GM19463 (cell line): Measurements from ENCODE around the gene WDR55.
"Not testable (repeated sequence)": the region's sequence is repeated elsewhere in the genome, so short reads cannot be mapped to it uniquely, and the experiment has no call there.

Experiments used
- ATAC-seq: cut with Tn5 transposase; IDR thresholded peaks from one replicate; pipeline ENCODE4 v1.9.1; 2021; ENCODE audit warnings: mild to moderate bottlenecking, moderate library complexity; ENCODE audit not compliant: unreplicated experiment

Gene WDR55, protein sequence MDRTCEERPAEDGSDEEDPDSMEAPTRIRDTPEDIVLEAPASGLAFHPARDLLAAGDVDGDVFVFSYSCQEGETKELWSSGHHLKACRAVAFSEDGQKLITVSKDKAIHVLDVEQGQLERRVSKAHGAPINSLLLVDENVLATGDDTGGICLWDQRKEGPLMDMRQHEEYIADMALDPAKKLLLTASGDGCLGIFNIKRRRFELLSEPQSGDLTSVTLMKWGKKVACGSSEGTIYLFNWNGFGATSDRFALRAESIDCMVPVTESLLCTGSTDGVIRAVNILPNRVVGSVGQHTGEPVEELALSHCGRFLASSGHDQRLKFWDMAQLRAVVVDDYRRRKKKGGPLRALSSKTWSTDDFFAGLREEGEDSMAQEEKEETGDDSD

DNA sequence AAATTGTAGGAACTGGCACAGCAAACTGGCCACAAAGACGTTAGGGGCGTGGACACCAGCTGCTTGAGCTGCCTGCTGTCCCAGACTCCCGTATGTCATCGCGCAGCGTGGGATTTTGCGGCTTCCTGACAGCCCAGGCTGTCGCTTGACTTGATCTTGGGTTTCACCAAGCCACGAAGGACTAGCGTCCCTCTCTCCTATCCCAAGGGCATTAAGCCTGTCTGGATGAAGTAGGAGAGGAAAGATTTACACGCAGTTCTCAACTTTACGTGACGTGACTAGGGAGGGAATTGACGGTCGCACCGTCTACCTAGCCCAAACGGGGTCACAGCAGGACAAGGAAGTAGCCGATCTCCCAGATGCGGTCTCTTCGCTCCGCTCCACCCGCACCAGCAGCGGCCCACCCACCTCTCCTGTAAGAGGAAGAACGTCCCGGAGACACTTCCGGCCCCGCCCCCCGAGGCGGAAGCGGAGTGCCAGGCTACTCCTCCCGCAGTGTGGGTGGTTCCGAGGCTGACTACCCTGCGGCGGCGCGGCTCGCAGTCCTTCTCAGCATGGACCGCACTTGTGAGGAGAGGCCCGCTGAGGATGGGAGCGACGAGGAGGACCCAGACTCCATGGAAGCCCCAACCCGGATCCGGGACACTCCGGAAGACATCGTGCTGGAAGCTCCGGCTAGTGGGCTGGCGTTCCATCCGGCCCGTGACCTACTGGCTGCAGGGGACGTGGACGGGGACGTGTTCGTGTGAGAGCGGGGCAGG lies at the start of gene WDR55:
WDR55 (plus strand) TSS at position 546 of the 761 bp plus-strand sequence; CDS start at position 555, 9 bp downstream.
- ATAC-seq: peak; percentile 99

DNA sequence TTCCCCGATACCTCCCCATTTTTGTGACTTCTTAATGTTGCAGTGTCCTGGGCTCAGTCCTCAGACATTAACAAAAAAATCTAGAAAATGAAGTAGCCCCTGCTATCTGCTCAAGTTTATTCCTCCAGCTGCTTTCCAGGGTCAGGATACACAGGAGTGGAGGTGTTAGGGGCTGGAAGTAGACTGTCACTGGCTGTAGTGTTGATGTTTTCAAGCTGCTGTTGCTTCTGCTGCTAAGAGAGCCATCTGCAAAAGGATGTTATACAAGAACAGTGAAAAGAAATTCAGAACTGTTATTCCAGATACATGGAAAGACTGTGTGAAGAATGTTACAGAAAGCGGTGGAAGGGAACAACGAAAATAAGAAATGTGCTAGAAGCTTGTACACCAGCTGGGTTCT lies 42.4 kb upstream of the WDR55 start:
- ATAC-seq: no peak

DNA sequence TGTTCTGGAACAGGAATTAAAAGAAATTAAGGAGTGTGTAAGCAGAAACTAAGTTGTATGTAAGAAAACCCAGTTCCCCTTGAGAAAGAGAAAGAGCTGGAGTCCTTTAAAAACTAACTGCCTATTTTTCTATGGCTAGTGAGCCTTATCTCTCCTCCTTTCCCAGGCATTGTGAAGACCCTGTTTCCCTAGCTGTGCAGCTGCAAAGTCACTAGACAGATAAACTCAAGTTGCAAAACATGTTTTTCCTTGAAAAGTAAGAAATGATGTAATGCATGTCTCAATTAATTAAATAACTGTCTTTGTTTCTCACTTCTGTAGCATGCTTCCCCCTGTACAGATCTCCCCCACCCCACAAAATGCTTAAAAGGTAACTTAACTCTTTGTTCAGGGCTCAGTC lies 41.6 kb upstream of the WDR55 start:
- not testable (repeated sequence) for ATAC-seq

DNA sequence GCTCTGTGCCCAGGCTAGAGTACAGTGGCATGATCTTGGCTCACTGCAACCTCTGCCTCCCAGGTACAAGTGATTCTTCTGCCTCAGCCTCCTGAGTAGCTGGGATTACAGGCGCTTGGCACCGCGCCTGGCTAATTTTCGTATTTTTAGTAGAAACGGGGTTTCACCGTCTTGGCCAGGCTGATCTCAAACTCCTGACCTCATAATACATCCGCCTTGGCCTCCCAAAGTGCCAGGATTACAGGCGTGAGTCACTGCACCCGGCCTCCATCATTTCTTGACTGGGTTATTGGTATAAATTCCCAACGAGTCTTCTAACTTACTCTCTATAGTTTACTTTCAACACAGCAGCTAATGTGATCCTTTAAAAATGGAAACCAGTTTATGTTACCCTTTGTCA lies 39.8 kb upstream of the WDR55 start:
- ATAC-seq: not testable (repeated sequence)

DNA sequence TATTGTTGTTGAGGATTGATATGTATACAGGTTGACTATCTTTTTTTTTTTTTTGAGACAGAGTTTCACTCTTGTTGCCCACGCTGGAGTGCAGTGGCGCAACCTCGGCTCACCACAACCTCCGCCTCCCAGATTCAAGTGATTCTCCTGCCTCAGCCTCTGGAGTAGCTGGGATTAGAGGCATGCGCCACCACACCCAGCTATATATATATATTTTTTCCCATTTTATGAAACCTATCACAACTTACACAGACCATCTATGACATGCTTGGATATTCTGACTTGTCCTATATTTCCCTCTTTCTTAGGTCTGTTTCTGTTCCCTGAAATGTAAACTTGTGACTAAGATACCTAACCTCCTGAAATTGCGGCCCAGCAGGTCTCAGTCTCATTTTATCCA lies 36.7 kb upstream of the WDR55 start:
- no peak for ATAC-seq

DNA sequence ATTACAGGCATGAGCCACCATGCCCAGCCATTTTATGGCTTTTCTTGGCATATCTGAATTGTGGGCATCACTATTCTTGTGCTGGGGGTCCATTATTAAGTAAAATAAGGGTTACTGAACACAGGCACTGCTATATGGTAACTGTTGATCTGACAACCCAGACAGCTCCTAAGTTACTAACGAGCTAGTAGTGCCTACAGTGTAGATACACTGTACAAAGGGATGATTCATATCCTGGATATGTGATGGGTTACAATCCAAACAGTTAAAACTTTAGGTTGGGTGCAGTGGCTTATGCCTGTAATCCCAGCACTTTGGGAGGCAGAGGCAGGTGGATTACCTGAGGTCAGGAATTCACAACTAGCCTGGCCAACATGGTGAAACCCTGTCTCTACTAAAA lies 36.0 kb upstream of the WDR55 start:
- ATAC-seq: no peak

DNA sequence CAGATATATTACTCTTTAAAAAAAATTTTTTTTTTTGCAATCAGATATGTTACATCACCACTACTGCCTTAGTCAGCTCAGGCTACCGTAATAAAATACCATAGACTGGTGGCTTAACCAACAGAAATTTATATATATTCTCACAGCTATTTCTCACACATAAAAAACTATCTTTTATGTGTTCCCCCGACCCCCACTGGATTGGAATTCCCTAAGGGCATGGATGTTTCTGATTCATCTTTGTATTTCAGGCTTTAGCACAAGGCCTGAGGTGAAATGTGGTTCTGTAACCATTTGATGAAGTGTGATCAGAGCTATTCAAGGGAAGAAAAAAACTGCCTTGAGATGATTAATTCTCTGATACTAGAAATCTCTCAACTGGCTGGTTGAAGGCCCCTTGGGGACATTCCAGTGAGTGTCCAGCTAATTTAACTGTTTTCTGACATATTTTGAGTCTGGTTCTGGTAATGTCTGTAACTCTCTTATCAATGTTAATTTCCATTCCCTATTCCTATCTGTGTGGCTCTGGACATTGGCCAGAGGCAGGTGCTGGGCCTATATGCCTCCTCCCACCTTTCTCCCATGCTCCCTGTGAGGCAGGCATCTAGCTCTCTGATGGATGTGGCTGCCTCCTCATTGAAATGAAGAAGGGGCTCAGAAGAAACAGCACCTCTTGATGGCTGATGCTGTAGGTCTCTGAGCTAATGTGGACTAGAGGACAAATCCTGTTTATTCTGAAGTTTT lies 34.2 kb upstream of the WDR55 start:
- ATAC-seq: no peak

DNA sequence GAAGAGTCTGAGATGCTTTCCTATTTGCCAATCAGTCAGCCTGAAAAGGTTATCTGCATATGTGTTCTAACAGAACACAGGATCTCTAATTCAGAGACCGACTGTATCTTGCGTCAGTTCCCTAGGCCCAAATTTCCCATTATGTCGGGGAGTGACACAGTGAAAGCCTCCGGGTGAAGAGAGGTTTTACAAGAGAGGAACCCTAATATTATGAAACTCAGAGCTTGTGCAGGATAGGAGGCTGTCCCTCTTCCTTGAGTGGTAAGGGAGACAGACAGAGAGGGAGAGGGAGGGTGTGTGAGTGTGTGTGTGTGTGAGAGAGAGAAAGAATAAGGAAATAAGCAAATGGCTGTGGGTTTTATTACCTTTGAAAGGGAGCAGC lies 33.7 kb upstream of the WDR55 start:
- no peak for ATAC-seq

DNA sequence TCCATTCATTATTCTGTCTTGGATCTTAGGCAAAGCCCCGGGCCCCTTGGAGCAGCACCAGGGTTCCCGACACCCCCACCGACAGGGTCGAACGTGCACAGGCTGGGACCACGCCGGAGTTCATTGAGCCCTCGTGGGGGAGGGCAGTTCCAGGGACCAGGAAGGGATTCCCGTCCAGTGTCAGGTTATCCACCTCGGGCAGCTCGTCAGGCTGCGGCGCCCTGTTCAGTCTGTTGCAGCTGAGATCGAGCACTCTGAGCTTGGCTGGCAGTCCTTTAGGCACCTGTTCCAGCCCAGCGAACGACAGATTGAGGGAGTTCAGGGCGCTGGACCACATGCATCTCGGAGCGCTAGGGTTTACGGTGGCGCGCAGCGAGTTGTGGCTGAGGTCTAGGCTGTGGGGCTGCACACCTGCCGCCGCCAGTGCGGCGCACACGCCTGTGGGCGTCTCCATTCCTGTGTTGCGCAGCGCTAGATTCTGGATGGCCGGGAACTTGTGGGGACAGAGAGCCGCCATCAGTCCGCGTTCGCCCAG lies 32.8 kb upstream of the WDR55 start:
- ATAC-seq: peak; percentile 39

DNA sequence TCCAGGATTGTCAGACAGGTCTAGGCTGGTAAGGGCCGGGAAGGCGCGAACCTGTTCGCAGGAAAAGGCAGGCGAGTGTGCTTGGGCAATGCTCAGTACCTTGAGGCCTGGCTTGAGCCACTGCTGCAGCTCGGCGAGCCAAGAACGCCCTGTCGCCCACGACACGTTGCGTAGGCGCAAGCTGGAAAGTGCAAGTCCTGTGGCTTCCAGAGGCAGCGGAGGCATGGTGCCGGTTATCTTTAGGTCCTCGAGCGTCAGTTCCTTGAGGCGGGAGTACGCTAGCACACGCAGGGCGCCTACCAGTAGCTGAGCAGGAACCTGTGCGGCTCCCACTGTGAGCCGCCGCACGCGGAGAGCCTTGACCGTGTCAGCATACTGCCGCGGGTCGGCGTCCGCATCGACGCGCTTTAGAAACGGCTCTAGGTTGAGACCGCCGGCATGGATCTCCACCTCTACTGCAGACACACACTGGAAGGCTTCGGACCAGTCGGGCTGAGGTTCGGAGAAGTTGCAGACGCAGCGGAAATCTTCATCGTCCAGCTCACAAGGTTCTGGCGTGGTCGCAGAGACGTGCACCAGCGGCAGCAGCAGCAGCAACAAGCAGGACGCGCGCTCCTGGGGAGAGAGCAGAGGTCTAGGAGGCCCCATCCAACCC lies 32.2 kb upstream of the WDR55 start:
- ATAC-seq: peak; percentile 57

DNA sequence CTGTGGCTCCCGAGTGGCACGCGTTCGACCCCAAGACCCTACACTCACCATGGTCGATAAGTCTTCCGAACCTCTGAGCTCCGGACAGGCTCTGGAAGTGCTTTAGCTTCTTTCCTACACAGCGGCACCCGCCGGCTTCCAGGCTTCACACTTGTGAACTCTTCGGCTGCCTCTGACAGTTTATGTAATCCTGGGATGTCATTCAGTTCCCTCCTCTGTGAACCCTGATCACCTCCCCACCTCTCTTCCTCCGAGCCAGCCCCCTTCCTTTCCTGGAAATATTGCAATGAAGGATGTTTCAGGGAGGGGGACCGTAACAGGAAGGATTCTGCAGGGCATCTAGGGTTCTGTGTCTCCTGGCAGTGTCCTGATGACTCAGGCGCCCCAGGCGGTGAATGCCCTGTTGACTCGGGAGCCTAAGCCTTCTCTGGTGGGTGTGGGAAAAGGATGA lies 31.7 kb upstream of the WDR55 start, which contains the start of gene CD14:
CD14 (minus strand) TSS at position 155 of the 451 bp plus-strand sequence; CDS start at position 51, 104 bp downstream.
- ATAC-seq: peak; percentile 12

DNA sequence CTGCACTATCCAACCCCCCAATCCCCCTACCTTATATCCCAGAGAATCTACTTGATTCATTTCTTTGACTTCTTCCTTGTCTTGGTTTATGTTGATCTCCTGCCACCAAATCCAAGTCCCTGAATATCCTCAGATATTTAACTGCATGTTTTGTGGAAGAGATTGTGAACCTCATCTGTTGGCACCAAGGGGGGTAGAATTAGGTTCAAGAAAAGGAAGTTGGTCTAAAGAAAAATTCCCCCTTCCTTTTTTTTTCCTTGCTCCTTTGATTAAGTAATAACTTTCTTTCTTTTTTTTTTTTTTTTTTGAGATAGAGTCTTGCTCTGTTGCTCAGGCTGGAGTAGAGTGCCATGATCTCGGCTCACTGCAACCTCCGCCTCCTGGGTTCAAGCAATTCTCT lies 31.2 kb upstream of the WDR55 start:
- ATAC-seq: no peak

DNA sequence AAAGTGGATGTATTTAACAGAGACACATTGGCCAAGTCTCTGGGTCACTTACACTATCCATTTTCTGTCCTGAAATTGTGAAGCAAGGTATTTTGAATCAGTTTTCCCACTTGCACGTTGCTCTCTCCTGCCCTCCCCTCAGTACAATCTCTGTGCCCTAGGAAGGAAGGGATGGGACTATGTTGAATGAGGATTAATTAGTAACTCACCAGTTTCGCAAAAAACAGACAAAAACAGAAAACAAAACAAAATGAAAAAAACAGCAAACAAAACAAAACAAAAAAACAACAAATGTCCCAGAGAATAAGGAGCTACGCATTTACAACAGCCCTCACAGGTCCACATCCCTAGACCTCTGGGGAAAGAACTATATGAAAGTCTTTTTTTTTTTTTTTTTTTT lies 30.6 kb upstream of the WDR55 start:
- ATAC-seq: no peak

DNA sequence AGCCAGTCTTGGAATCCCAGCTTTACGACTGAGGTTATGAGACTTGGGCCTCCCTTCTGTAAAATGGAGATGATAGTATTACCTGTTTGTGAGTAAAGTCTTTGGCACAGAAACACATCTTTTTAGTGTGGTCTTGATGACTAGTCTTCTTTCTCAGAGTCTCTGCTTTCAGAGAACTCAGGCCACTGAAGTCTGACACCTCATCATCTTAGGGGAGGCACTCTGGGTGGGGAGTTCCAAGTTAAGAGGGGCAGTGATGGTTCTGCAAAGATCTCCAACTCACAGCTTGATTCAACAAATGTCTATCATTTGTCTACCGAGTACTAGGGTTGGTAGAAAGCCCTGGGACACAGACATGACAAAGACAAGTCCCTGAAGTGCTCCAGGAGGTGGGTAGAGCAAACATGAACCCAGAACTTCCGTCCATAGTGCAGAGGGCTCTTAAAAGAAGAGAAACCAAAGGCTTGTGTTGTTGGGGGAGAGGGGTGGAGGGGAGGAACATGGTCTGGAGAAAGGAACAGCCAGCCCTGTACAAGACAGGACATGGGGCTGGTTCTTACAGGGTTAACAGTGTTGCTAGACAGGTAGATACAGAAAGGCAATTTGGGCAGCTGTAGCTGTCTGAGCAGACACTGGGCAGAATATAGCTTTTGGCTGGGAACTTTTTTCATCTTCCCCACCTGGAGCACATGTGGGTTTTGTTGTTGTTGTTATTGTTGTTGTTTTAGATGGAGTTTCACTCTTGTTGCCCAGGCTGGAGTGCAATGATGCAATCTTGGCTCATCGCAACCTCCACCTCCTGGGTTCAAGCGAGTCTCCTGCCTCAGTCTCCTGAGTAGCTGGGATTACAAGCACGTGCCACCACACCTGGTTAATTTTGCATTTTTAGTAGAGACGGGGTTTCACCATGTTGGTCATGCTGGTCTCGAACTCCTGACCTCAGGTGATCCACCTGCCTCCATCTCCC lies 29.1 kb upstream of the WDR55 start:
- no peak for ATAC-seq

DNA sequence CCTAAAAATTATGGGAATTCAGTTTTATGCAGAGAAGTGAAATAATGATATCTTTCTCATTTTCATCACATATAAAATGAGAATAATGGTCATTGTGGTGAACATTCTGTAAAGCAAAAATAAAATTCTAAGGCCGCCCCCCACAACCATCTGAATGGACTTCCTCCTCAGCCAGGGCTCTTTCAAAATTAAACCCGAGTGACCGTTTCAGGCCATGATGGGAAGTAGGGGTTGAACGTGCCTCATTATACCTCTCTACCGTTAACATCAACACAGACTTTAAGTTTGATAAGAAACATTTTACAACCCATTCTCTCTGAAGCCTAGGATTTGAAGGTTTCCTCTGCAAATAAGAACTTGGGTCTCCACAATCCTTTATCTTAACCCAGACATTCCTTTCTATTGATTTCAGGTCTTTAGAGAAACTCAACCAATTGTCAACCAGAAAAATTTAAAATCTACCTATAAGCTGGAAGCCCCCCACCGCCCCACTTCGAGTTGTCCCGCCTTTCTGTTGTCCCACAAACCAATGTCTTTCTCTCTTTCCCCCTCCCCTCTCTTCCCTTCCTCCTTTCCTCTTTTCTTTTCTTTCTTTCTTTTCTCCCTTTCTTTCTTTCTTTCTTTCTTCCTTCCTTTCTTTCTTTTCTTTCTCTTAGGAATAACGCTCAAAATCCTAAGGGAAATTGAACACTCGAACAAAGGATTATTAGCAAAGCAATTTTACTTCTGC lies 27.2 kb upstream of the WDR55 start:
- ATAC-seq: no peak

DNA sequence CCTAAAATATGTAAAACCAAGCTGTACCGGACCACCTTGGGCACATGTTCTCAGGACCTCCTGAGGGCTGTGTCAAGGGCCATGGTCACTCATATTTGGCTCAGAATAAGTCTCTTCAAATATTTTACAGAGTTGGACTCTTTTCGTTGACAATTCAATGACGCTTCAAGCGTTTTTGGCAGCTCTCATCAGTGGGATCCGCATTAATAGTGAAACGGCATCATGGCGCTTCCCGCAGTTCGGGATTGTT lies 25.9 kb upstream of the WDR55 start:
- ATAC-seq: not testable (repeated sequence)

DNA sequence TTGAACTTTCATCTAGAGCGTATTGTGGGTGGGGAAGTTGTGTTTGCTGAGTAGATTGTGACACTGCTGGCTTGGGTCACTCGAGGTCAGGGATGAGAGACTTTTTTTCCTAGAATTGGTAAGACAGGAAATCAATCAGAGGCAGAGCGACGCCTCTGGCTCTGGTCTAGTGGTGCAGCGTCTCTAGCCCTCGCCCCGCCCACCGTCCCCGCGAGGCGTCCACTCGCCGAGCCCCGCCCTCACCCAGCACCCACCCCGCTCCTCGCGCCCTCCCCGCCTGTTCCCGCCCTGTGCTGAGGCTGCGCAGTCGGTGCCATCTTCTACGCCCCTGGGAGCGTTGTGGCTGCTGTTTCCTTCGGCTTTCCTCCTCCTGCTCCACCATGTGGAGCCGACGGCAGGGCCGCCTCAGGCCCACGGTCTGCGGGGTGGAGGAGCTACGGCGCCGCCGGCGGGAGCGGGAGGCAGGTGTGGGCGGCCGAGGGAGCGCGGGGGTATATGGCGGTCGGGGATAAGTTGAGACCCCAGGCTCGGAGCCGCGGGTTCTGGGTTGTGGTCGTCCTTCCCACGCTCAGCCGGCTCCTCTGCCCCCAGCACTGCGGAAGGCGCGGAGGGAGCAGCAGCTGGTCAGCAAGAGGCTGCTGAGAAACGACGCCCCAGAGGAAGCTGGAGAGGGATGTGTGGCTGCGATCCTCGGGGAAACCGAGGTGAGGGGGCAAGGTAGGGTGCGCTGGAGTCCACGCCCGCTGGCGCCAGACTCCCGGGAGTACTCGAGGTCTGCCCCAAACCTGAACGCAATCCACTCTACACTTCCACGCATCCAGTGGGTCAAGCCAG lies 25.3 kb upstream of the WDR55 start, which contains the start of gene TMCO6:
TMCO6 (plus strand) TSS at position 304 of the 834 bp plus-strand sequence; CDS start at position 381, 77 bp downstream.
- peak; percentile 96 for ATAC-seq

DNA sequence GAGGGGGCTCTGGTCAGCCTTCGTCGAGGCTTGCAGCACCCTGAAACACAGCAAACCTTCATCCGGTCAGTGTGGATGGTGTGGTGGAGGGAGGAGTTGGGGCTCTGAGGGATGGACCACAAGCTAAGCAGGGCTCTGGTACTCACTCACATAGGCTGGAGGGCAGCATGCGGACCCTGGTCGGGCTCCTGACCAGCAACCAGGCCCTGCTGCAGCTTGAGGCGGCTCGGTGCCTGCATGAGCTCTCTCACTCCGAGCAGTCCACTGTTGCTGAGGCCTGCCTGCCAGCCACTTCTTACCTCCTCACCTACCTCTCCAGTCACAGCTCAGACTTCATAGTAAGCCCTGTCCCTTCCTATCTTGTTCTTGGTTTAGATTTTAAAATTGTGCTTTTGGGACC lies 23.0 kb upstream of the WDR55 start:
- no peak for ATAC-seq
